ENCODE data around the gene ZDHHC4.

ZDHHC4 gene

GRCh38 chr7:6604458-6604857, 27.2 kb downstream of the ZDHHC4 start (continued):
- TF ChIP-seq ZNF692 (tag by site-specific recombination; IDR thresholded peaks at IDR 0.05), result no peak
- TF ChIP-seq GLI4 (tag by site-specific recombination; IDR thresholded peaks at IDR 0.05), result no peak
- no peak for TF ChIP-seq ZBTB49 (tag by site-specific recombination; IDR thresholded peaks at IDR 0.05; ENCODE audit: low read depth)
- TF ChIP-seq HOXD13 (CRISPR knock-in tag; IDR thresholded peaks at IDR 0.05; ENCODE audit: borderline replicate concordance), result no peak

- ChIA-PET POLR2A (no interaction called here), CTCF (interaction anchor here (0.7 kb wide), 1 partner anchor 91 kb away, joined by 3 read pairs; no protein-coding TSS in a partner anchor)
- no peaks in the 10 kb centered on the region for H3K4me1 ChIP-seq (ENCODE audit: control insufficient read depth, insufficient read depth, low read length)
- peaks cover 11 to 23% of the 10 kb centered on the region in 2 experiments; a peak in 2 of 3 replicates for H3K36me3 ChIP-seq (ENCODE audit: control insufficient read depth in 2 of 2, insufficient read depth in 1 of 2, low read length in 2 of 2)
- no peak overlapping the region for H3K4me3 ChIP-seq (ENCODE audit: low read depth, low read length)
- TF ChIP-seq ZNF223 (tag by site-specific recombination; IDR thresholded peaks at IDR 0.05) (no peak), ZNF114 (tag by site-specific recombination; IDR thresholded peaks at IDR 0.05) (no peak), GFI1B (tag by site-specific recombination; IDR thresholded peaks at IDR 0.05) (no peak), ZSCAN16 (tag by site-specific recombination; IDR thresholded peaks at IDR 0.05) (no peak), ZNF626 (tag by site-specific recombination; IDR thresholded peaks at IDR 0.05) (no peak), KLF8 (tag by site-specific recombination; IDR thresholded peaks at IDR 0.05) (no peak), ZNF404 (tag by site-specific recombination; IDR thresholded peaks at IDR 0.05) (no peak), ZNF280D (tag by site-specific recombination; IDR thresholded peaks at IDR 0.05) (no peak), EGR2 (tag by site-specific recombination; IDR thresholded peaks at IDR 0.05; ENCODE audit: low read depth) (no peak), ZNF354C (tag by site-specific recombination; IDR thresholded peaks at IDR 0.05; ENCODE audit: borderline replicate concordance, low read depth) (no peak), ZNF521 (tag by site-specific recombination; IDR thresholded peaks at IDR 0.05) (no peak)
- H3K27ac ChIP-seq (ENCODE audit: extremely low read depth, low read depth, low read length), result no peak overlapping the region
- no peaks in the 10 kb centered on the region for H3K9me3 ChIP-seq (ENCODE audit: control insufficient read depth, insufficient read depth, low read depth, low read length)
Measured at GRCh38 chr7:6606866-6607583, 29.8 kb downstream of the ZDHHC4 start.

- H3K36me3 ChIP-seq (ENCODE audit: control insufficient read depth in 2 of 2, insufficient read depth in 1 of 2, low read length in 2 of 2), result peaks cover 11 to 17% of the 10 kb centered on the region in 2 experiments; a peak in 2 of 3 replicates
- ChIA-PET POLR2A (no interaction called here), CTCF (no interaction called here)
- no peaks in the 10 kb centered on the region for H3K9me3 ChIP-seq (ENCODE audit: control insufficient read depth, insufficient read depth, low read depth, low read length)
- TF ChIP-seq ZNF10 (tag by site-specific recombination; IDR thresholded peaks at IDR 0.05) (no peak), ZBTB20 (tag by site-specific recombination; IDR thresholded peaks at IDR 0.05) (no peak), ZBTB26 (tag by site-specific recombination; optimal IDR thresholded peaks at IDR 0.05) (no peak), PRDM1 (tag by site-specific recombination; IDR thresholded peaks at IDR 0.05) (no peak), ZNF211 (tag by site-specific recombination; IDR thresholded peaks at IDR 0.05; ENCODE audit: low read depth) (no peak), ZNF174 (tag by site-specific recombination; IDR thresholded peaks at IDR 0.05) (no peak), ZNF544 (tag by site-specific recombination; IDR thresholded peaks at IDR 0.05) (no peak), ZNF398 (tag by site-specific recombination; IDR thresholded peaks at IDR 0.05) (no peak)
- no peak overlapping the region for H3K27ac ChIP-seq (ENCODE audit: extremely low read depth, low read depth, low read length)
- no peak overlapping the region for H3K4me3 ChIP-seq (ENCODE audit: low read depth, low read length)
- no peaks in the 10 kb centered on the region for H3K4me1 ChIP-seq (ENCODE audit: control insufficient read depth, insufficient read depth, low read length)
Measured at GRCh38 chr7:6607651-6608051, 30.4 kb downstream of the ZDHHC4 start.

Measured in HEK293 (cell line).